ENCODE measurements around the gene B3GNT5.
"Not testable (repeated sequence)": the region's sequence is repeated elsewhere in the genome, so short reads cannot be mapped to it uniquely, and the experiment has no call there.

DNA sequence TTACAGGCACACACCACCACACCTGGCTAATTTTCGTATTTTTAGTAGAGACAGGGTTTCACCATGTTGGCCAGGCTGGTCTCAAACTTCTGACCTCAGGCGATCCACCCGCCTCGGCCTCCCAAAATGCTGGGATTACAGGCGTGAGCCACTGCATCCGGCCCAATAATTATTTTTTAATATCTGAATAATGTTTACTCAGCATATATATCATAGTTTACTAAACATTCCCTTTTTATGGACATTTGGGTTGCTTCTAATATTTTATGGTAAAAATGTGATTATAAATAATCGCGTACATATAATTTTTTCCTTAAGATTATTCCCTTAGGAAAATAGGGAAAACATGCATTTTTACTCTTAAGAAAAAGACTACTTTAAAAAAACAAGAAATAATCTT, 22.8 kb upstream of the B3GNT5 start:
- TF ChIP-seq, protein P1, sequence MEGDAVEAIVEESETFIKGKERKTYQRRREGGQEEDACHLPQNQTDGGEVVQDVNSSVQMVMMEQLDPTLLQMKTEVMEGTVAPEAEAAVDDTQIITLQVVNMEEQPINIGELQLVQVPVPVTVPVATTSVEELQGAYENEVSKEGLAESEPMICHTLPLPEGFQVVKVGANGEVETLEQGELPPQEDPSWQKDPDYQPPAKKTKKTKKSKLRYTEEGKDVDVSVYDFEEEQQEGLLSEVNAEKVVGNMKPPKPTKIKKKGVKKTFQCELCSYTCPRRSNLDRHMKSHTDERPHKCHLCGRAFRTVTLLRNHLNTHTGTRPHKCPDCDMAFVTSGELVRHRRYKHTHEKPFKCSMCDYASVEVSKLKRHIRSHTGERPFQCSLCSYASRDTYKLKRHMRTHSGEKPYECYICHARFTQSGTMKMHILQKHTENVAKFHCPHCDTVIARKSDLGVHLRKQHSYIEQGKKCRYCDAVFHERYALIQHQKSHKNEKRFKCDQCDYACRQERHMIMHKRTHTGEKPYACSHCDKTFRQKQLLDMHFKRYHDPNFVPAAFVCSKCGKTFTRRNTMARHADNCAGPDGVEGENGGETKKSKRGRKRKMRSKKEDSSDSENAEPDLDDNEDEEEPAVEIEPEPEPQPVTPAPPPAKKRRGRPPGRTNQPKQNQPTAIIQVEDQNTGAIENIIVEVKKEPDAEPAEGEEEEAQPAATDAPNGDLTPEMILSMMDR (IDR thresholded peaks at IDR 0.05), result not testable (repeated sequence)
- not testable (repeated sequence) for TF ChIP-seq TCF7L2 (IDR thresholded peaks at IDR 0.05; ENCODE audit: low read depth, low read length)
- TF ChIP-seq, protein P2, sequence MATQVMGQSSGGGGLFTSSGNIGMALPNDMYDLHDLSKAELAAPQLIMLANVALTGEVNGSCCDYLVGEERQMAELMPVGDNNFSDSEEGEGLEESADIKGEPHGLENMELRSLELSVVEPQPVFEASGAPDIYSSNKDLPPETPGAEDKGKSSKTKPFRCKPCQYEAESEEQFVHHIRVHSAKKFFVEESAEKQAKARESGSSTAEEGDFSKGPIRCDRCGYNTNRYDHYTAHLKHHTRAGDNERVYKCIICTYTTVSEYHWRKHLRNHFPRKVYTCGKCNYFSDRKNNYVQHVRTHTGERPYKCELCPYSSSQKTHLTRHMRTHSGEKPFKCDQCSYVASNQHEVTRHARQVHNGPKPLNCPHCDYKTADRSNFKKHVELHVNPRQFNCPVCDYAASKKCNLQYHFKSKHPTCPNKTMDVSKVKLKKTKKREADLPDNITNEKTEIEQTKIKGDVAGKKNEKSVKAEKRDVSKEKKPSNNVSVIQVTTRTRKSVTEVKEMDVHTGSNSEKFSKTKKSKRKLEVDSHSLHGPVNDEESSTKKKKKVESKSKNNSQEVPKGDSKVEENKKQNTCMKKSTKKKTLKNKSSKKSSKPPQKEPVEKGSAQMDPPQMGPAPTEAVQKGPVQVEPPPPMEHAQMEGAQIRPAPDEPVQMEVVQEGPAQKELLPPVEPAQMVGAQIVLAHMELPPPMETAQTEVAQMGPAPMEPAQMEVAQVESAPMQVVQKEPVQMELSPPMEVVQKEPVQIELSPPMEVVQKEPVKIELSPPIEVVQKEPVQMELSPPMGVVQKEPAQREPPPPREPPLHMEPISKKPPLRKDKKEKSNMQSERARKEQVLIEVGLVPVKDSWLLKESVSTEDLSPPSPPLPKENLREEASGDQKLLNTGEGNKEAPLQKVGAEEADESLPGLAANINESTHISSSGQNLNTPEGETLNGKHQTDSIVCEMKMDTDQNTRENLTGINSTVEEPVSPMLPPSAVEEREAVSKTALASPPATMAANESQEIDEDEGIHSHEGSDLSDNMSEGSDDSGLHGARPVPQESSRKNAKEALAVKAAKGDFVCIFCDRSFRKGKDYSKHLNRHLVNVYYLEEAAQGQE (IDR thresholded peaks at IDR 0.05; ENCODE audit: insufficient read depth in 1 of 2, low read depth in 2 of 2, low read length in 1 of 2), result not testable (repeated sequence)

Measured in Panc1 (cell line).